Measurements from ENCODE around the gene GAPVD1.

GAPVD1 gene

GRCh38 chr9:125337236-125337635 lies 75.6 kb downstream of the GAPVD1 start:
- TF ChIP-seq REST (IDR thresholded peaks at IDR 0.05; ENCODE audit: insufficient read depth in 1 of 2, low read depth in 2 of 2, low read length in 2 of 2) (no peak), FOXP2 (optimal IDR thresholded peaks at IDR 0.05; ENCODE audit: borderline replicate concordance, extremely low read depth, extremely low read length, insufficient read depth) (no peak)

- no peak for TF ChIP-seq SIN3A (IDR thresholded peaks at IDR 0.05; ENCODE audit: borderline replicate concordance, insufficient read depth, low read length)
- TF ChIP-seq REST (IDR thresholded peaks at IDR 0.05; ENCODE audit: insufficient read depth in 1 of 2, low read depth in 2 of 2, low read length in 2 of 2): no peak
- TF ChIP-seq TAF1 (IDR thresholded peaks at IDR 0.05; ENCODE audit: borderline replicate concordance, insufficient read depth, low read length): no peak
- no peak for TF ChIP-seq POLR2AphosphoS5 (IDR thresholded peaks at IDR 0.05; ENCODE audit: low read depth, low read length)
- no peak for TF ChIP-seq FOXP2 (optimal IDR thresholded peaks at IDR 0.05; ENCODE audit: borderline replicate concordance, extremely low read depth, extremely low read length, insufficient read depth)
Measured at GRCh38 chr9:125338929-125339328, 77.3 kb downstream of the GAPVD1 start.

- TF ChIP-seq SIN3A (IDR thresholded peaks at IDR 0.05; ENCODE audit: borderline replicate concordance, insufficient read depth, low read length) (no peak), FOXP2 (optimal IDR thresholded peaks at IDR 0.05; ENCODE audit: borderline replicate concordance, extremely low read depth, extremely low read length, insufficient read depth) (no peak), POLR2AphosphoS5 (IDR thresholded peaks at IDR 0.05; ENCODE audit: low read depth, low read length) (no peak), REST (IDR thresholded peaks at IDR 0.05; ENCODE audit: insufficient read depth in 1 of 2, low read depth in 2 of 2, low read length in 2 of 2) (no peak), TAF1 (IDR thresholded peaks at IDR 0.05; ENCODE audit: borderline replicate concordance, insufficient read depth, low read length) (no peak)
Measured at GRCh38 chr9:125341566-125341965, 79.9 kb downstream of the GAPVD1 start.

GRCh38 chr9:125343518-125344275 lies 82.1 kb downstream of the GAPVD1 start:
- no peak for TF ChIP-seq TAF1 (IDR thresholded peaks at IDR 0.05; ENCODE audit: borderline replicate concordance, insufficient read depth, low read length)
- TF ChIP-seq FOXP2 (optimal IDR thresholded peaks at IDR 0.05; ENCODE audit: borderline replicate concordance, extremely low read depth, extremely low read length, insufficient read depth): peak; percentile 16

GRCh38 chr9:125346080-125346732 lies 84.6 kb downstream of the GAPVD1 start:
- TF ChIP-seq SIN3A (IDR thresholded peaks at IDR 0.05; ENCODE audit: borderline replicate concordance, insufficient read depth, low read length): no peak

DNA sequence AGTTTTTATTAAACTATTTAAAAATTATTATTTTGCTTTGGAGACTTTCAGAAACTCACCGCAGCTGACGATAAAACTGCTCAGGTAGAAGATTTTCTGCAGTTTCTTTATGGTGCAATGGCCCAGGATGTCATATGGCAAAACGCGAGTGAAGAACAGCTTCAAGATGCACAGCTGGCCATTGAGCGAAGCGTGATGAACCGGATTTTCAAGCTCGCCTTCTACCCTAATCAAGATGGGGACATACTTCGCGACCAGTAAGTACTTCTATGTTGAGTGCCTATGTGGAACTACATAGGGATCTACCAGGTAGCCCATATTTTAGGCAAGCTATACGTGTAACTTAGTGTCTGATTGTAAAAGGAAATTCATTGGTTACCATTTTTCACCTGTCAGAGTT lies 94.0 kb downstream of the GAPVD1 start:
- no peak for TF ChIP-seq TAF1 (IDR thresholded peaks at IDR 0.05; ENCODE audit: borderline replicate concordance, insufficient read depth, low read length)
- no peak for TF ChIP-seq SIN3A (IDR thresholded peaks at IDR 0.05; ENCODE audit: borderline replicate concordance, insufficient read depth, low read length)
- no peak for TF ChIP-seq POLR2AphosphoS5 (IDR thresholded peaks at IDR 0.05; ENCODE audit: low read depth, low read length)
